Erythroblast (primary cell): ENCODE measurements around the gene RSPH10B.
"Not testable (repeated sequence)": the region's sequence is repeated elsewhere in the genome, so short reads cannot be mapped to it uniquely, and the experiment has no call there.

Experiments used
- GATA1 ChIP-seq: IDR thresholded peaks from 2 replicates; pipeline ENCODE4 v1.6.1; 2011; ENCODE audit warnings: low read depth, mild to moderate bottlenecking, control low read depth, low read length, moderate library complexity
- POLR2A ChIP-seq: IDR thresholded peaks from 2 replicates; pipeline ENCODE4 v1.6.1; 2011; ENCODE audit warnings: mild to moderate bottlenecking, low read length

DNA sequence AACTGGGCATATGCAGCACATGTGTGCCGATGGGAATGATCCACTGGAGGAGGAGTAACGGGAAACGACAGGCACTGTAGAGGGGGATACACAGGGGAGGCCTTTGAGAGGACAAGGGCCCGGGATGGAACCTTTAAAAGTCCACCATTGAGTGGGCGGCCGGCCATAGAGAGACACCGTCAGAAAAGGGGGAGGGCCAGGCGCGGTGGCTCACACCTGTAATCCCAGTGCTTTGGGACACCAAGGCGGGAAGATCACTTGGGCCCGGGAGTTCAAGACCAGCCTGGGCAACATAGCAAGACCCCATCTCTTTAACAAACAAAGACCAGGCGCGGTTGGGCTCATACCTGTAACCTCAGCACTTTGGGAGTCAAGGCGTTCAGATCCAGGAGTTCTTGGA lies 39.2 kb downstream of the RSPH10B start:
- not testable (repeated sequence) for TF ChIP-seq POLR2A, GATA1
